ENCODE data around the gene SELENOV.
A peak's percentile ranks its signal among the peaks of the same experiment; 100 is the strongest.

SELENOV gene

GRCh38 chr19:39494661-39495060 lies 20.3 kb upstream of the SELENOV start:
- no peak for DNase-seq

GRCh38 chr19:39496063-39496462 lies 18.9 kb upstream of the SELENOV start:
- DNase-seq, result no peak

- DNase-seq, result no peak
Measured at GRCh38 chr19:39497701-39497995, 17.3 kb upstream of the SELENOV start.

- DNase-seq, result peak; percentile 60
Measured at GRCh38 chr19:39497996-39498797, 16.7 kb upstream of the SELENOV start.

- DNase-seq, result no peak
Measured at GRCh38 chr19:39498798-39499642, 15.9 kb upstream of the SELENOV start, which contains the start of gene DLL3. TSS of gene DLL3 (plus strand) at chr19:39498947. CDS start at chr19:39498975, 28 bp downstream.

GRCh38 chr19:39499932-39500331 lies 15.0 kb upstream of the SELENOV start:
- no peak for DNase-seq

GRCh38 chr19:39500543-39500942 lies 14.4 kb upstream of the SELENOV start:
- no peak for DNase-seq

GRCh38 chr19:39501340-39501739 lies 13.6 kb upstream of the SELENOV start:
- no peak for DNase-seq

GRCh38 chr19:39502640-39503417 lies 12.1 kb upstream of the SELENOV start:
- peak; percentile 55 for DNase-seq

GRCh38 chr19:39506598-39506943 lies 8.4 kb upstream of the SELENOV start:
- DNase-seq, result no peak

GRCh38 chr19:39506944-39507714 lies 7.8 kb upstream of the SELENOV start:
- DNase-seq, result peak; percentile 60

GRCh38 chr19:39507715-39508364 lies 7.1 kb upstream of the SELENOV start:
- DNase-seq, result no peak

GRCh38 chr19:39508629-39509028 lies 6.3 kb upstream of the SELENOV start:
- no peak for DNase-seq

GRCh38 chr19:39509233-39509632 lies 5.7 kb upstream of the SELENOV start:
- no peak for DNase-seq

GRCh38 chr19:39512988-39513387 lies 2.0 kb upstream of the SELENOV start:
- no peak for DNase-seq

- DNase-seq, result peak; percentile 40
Measured at GRCh38 chr19:39515551-39516191, 732 bp downstream of the SELENOV start.

- no peak for DNase-seq
Measured at GRCh38 chr19:39516270-39516669, 1.3 kb downstream of the SELENOV start.

GRCh38 chr19:39517432-39517831 lies 2.5 kb downstream of the SELENOV start:
- no peak for DNase-seq

GRCh38 chr19:39518458-39518857 lies 3.5 kb downstream of the SELENOV start:
- DNase-seq, result no peak

GRCh38 chr19:39518975-39519374 lies 4.0 kb downstream of the SELENOV start:
- no peak for DNase-seq
